RCC 7860 (cell line): ENCODE data around the gene PDK2.

Source experiments
- DNase-seq: peaks from one replicate; pipeline ENCODE4 v3.0.0-alpha.2; 2015; ENCODE audit warnings: low spot score
- FAIRE-seq: peaks from 2 replicates; lab custom pipeline; 2012; peaks lifted over from hg19 to GRCh38; lab: Jason Lieb, UNC

Gene PDK2

GRCh38 chr17:50098583-50098982 is 3.4 kb downstream of the PDK2 start:
- FAIRE-seq, result no peak
- DNase-seq, result no peak

- DNase-seq (no peak), FAIRE-seq (no peak)
These were observed 3.9 kb downstream of the PDK2 start for GRCh38 chr17:50099003-50099402.

GRCh38 chr17:50100480-50100883 is 5.3 kb downstream of the PDK2 start:
- no peak for FAIRE-seq
- no peak for DNase-seq

DNA sequence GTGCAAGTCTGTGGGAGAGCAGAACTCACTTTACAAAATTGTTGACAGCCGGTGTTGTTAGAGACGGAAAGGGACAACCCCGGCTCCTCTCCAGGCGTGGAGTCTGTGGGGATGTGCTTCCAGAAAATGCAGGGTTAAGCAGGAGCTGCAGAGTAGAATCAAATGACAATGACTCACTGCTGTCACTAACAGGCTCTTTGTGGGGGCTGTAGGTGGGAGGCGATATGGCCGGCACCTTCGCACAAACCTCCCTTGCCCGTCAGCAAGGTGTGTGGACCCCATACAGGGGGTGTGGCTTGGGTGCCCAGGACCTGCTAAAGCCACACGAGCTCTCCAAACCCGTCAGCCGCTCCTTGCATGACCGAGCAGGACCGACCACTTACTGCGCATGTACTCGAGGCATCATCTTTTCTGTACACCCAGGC is 5.8 kb downstream of the PDK2 start:
- DNase-seq (peak; percentile 65), FAIRE-seq (no peak)

DNA sequence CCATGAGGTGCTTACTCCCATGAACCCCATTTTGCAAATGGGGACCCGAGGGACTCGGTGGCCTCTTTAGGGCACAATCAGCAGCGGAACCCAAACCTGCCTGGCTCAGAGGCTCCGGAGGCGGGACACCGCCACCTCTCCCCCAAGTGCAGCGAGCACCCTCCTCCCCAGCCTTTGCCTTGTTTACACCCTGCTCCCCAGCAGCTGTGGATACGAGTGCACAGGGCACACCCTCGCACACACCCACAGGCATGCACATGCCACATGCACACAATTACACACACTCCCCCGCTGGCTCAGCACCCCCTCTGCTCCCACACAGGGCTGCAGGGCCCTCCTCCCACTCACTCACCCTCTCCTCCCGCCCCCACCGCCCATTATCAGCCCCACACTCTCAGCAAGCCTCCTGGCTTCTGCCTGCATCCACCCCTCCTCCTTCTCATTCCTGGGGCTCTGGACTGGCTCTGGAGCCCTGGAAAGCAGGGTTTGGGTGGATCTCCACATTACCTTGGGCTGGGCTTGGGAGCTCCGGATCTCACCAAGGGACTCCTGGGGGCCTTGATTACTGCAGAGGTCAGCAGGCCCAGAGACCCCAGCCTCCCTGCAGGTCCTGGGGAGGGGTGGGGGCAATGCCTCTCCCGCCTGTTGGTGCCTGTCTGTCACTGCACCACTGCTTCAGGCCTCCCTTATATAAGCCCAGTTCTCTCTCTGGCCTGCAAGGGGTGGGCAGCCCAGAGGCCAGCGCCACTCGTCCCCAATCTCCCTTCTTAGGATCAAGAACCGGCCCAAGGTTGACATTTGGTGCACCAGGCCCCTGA is 6.4 kb downstream of the PDK2 start:
- peak; percentile 22 for DNase-seq
- FAIRE-seq, result no peak

DNA sequence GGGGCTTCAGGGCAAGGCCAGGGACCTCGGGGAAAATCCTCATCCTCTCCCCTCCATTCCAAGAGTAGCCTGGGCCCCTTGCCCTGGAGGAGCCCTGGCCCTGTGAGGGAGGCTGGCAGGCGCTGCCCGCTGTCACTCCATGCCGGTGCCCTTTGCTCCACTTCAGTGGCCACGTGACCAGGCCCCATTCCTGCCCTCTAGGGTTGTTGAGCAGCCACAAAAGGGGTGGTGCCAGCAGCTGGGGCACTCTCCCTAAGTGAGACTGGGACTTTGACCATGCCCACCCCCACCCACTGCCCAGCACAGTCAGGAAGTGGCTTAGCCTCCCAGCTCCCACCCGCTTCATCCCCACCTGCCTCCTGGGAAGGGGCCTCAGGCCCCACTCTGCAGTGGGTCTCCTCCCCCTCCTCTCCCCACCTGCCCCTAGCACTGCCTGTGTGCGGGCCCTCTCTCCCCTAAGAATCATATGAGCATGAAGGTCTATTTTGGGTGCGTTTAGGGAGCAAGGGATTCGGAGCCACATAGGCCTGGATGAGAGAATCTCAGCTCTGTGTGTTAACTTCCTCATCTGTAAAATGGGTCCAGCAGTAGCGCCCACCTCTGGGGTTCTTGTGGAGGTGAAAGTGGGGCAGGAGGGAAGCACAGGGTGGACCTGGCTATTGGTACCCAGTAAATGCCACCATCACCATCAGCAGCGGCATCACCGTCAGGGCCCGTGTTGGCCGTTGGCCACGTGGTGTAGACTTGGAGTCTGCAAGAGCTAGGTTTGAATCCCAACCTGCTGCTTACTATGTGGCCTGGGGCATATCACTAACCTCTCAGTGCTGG is 7.2 kb downstream of the PDK2 start:
- FAIRE-seq, result no peak
- peak; percentile 34 for DNase-seq

DNA sequence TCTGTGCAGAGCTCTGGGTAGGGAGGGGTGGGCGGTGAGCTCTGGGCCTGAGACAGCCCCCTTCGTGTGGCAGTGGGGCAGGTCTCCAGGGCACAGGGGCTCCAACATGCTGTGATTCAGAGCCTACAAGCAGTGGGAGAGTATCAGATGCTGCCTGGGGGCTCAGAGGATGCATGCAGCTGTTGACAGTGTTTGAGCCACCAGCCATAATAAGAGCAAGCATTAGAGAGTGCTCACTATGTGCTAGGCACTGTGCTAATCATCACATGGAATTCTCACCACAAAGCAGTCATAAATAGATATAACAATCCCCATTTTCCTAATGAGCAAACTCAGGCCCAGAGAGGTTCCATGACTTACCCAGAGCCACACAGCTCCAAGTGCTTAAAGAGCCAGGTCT is 8.1 kb downstream of the PDK2 start:
- FAIRE-seq (no peak), DNase-seq (no peak)

DNA sequence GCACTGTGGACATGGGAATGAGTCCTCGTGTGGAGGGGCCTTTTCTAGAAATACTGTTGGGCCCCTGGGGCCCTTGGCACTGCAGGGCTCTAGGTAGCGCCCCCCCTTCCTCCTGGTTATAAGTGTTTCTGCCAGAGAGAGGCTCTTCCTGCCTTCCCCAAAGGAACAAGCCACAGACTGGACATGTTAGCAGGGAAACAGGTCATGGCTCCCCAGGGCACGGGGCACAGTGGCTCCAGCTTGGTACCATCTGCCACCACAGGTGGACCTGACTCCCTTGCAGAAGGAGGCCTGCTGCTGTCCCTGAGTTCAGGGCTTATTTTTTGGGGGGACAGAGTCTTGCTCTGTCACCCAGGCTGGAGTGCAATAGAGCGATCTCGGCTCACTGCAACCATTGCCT is 8.8 kb downstream of the PDK2 start:
- FAIRE-seq (no peak), DNase-seq (no peak)

GRCh38 chr17:50105811-50106210 is 10.7 kb downstream of the PDK2 start:
- DNase-seq (no peak), FAIRE-seq (no peak)

DNA sequence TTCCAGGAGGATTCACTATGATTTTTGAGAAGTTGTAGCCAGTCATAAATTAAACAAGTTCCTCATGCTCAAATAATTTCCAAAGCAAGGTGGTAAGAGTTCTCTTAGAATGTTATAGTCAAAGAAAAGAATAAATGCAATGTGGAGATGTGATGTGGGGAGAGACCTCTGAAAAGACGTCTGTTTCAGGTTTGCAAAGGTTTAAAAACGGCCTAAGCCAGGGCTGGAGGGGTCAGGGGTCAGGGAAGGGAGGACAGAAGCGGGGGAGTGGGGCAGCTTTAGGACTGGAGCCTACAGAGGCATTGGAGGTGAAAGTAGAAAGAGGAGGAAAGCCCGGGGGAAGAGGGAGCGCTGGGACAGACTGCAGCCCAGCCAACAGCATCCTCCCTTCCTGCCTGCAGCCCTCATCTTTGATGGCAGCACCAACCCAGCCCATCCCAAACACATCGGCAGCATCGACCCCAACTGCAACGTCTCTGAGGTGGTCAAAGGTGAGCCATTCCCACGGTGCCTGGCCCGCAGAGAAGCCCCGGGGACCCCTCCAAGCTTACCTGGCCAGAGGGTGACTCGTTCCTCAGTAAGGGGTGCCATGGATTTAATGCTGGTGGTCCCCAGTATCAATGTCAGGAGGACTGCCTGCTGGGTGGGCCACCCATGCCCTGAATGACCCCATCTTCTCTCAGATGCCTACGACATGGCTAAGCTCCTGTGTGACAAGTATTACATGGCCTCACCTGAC is 11.4 kb downstream of the PDK2 start:
- DNase-seq (no peak), FAIRE-seq (no peak)

- DNase-seq, result no peak
- no peak for FAIRE-seq
These were observed 12.8 kb downstream of the PDK2 start for GRCh38 chr17:50107790-50108414.

DNA sequence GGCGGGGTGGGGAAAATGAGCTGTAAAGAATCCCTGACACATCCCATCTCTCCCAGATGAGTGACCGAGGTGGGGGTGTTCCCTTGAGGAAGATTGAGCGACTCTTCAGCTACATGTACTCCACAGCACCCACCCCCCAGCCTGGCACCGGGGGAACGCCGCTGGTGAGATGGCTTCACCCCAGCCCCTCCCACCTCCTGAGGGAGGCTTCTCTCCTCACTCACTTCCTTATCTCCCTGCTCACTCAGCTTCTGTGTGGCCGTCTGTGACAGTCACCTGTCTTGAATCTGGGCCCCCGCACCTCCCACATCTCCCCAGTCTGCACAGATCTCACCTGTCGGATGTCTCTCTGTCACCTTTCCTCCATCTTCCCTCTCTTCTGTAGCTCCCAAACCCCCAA is 13.4 kb downstream of the PDK2 start:
- FAIRE-seq, result no peak
- no peak for DNase-seq

- no peak for DNase-seq
- no peak for FAIRE-seq
These were observed 14.1 kb downstream of the PDK2 start for GRCh38 chr17:50109207-50109606.

- DNase-seq (no peak), FAIRE-seq (no peak)
These were observed 14.6 kb downstream of the PDK2 start for GRCh38 chr17:50109785-50110184.

DNA sequence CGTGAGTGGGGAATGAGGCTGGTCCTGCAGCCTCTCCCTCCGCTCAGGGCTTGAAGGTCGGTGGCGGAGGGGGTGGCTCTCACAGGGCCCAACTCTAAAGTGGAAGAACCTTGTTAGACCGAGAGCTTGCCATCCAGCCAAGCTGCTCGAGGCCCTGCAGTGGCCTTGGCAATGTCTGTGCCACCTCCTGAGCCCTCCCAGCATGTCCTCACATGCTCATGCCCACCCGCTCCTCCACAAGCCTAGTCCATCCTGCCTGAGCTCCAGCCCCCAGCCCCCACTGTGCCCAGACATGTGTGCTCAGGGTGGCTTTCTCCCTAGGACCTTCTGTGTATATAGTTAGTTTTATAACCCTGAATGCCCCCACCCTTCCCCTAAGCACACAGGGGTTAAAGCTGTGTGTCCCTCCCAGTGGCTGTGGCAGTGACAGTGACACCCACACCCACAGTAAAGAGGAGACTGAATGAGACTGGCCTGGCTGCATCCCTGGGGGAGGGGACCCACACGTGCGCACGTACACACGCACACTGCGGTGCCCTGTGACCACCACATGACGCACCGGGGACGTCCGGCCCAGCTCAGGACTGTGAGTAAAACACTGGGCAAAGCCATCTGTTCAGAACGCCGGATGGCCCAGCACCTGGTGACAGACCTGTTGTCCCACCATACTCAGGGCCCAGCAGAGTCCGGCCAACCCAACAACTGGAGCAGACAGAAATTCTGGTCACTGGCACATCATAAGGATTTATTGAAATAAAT is 15.6 kb downstream of the PDK2 start:
- no peak for DNase-seq
- no peak for FAIRE-seq

GRCh38 chr17:50111673-50112655 is 16.8 kb downstream of the PDK2 start:
- DNase-seq (no peak), FAIRE-seq (no peak)

DNA sequence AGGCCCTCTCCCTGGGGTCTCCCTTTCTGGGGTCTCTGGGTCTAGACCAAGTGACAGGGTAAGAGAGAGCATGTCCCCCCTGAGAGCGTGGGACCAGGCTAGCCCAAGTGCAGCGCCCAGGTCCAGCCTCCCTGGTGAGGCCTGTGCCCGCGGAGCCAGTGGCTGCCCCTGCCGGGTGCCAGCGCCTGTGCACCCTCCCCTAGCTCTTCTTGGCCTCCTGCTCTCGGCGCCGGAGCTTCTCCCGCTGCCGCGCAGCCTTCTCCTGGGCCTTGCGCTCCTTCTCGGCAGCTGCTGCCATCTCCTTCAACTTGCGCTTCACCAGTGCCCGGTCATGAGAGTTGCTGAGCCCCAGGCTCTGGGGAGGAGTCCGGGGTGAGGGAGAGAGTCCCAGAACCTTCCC is 17.5 kb downstream of the PDK2 start:
- DNase-seq (no peak), FAIRE-seq (no peak)

- FAIRE-seq, result no peak
- no peak for DNase-seq
These were observed 18.6 kb downstream of the PDK2 start for GRCh38 chr17:50113624-50114320.
